NK-92 treated with Interleukin-12 subunit alpha and Interleukin-12 subunit beta, amount 100 ng/mL, for 24 hours (cell line): ENCODE data around the gene POLR2E.
A peak's percentile ranks its signal among the peaks of the same experiment; 100 is the strongest.

ENCODE experiments used
- DNase-seq: peaks from one replicate; lab custom pipeline; 2025; lab: John Stamatoyannopoulos, UW

Gene POLR2E

GRCh38 chr19:1110809-1111640 lies 15.8 kb upstream of the POLR2E start:
- DNase-seq, result no peak

GRCh38 chr19:1109697-1110671 lies 14.8 kb upstream of the POLR2E start:
- DNase-seq, result no peak

- no peak for DNase-seq
These were observed 13.9 kb upstream of the POLR2E start for GRCh38 chr19:1109032-1109551.

DNA sequence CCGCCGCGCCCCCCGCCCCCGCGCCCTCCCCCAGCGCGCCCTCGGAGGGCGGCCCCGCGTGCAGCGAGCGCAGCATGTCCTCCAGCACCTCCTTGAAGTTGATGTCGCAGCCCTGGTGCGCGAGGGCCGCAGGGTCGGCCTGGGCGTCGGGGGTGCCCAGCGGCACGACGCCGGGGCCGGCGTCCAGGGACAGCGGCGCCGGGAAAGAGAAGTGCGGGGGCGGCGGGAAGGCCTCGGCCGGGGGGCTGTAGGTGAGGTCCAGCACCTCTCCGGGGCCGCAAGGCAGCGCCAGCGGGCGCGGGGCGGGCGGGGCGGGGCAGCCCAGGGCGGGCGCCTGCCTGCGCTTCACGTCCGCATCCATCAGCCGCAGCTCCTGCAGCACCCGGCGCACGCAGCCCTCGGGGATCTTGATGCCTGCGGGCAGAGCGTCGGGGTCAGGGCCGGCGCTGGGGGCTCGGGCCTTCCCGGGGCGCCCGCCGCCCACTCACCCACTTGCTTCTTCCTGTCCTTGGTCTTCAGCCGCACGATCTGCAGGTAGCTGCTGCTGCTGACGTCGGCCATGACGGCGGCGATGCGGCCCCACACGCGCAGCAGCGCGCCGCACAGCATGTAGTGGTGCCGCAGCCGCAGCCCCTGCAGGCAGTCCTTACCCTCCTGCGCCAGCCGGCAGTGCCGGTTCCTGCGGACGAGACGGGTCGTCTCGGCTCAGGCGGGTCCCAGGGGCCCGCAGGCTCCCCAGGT lies 13.3 kb upstream of the POLR2E start:
- DNase-seq, result no peak

GRCh38 chr19:1107661-1108261 lies 12.6 kb upstream of the POLR2E start:
- no peak for DNase-seq

DNA sequence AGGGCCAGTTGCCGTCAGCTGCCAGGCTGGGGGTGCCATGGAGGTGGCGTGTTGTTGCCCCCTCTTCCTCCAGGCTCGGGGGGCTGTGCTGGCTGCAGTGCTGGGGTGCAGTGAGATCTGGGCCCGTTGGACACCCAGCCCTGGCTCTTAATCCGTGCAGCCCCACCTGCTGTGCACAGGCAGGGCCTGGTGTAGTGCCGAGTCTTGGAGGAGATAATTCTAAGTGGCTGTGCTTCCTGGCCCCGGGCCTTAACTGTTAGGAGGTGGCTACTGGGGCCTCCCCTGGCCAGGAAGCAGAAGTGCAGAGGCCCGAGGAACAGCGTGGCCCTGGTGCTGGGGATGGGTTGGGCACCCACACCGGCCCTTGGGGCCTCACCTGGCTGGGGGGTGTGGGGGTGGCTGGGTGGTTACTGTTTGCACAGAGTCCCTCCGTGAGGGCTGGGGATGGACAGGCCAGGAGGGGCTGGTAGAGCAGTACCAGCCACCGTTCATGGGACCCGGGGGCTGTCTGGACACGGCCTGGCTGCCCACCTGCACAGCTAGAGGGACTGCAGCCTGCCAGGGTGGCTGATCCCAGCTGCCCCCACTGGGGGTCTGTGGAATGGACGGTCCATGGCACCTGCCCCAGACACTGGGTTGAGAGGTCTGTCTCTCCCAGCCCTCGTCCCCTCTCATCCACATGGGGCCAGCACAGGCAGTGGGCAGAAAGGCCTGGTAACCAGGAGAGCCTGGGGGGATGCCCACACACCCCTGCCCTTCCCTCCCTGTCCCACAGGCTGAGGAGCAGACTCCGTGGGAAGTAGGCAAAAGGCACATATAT lies 11.9 kb upstream of the POLR2E start:
- DNase-seq, result no peak

- DNase-seq, result no peak
These were observed 11.0 kb upstream of the POLR2E start for GRCh38 chr19:1105873-1106840.

- DNase-seq, result no peak
These were observed 10.1 kb upstream of the POLR2E start for GRCh38 chr19:1105008-1105872.

GRCh38 chr19:1104311-1105007 lies 9.3 kb upstream of the POLR2E start:
- peak; percentile 51 for DNase-seq

- DNase-seq, result peak; percentile 99
These were observed 8.6 kb upstream of the POLR2E start, which contains the start of gene GPX4 for GRCh38 chr19:1103708-1104310. GPX4 (plus strand) TSS chr19:1103994; CDS start chr19:1104044, 50 bp downstream.

DNA sequence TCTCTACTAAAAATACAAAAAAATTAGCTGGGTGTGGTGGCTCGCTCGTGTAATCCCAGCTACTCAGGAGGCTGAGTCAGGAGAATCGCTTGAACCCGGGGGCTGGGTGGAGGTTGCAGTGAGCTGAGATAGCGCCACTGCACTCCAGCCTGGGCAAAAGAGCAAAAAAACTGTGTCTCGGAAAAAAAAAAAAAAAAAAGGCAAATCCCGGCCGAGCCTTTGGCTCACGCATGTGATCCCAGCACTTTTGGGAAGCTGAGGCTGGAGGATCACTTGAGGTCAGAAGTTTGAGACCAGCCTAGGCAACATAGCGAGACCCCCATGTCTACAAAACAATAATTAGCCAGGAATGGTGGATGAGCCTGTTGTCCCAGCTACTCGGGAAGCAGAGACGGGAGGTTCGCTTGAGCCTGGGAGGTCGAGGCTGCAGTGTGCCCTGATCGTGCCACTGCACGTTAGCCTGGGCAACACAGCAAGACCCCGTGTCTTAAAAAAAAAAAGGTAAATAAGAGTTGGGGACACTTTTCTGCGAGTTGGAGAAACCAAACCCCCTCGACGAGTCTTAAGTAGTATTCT lies 8.0 kb upstream of the POLR2E start:
- no peak for DNase-seq

DNA sequence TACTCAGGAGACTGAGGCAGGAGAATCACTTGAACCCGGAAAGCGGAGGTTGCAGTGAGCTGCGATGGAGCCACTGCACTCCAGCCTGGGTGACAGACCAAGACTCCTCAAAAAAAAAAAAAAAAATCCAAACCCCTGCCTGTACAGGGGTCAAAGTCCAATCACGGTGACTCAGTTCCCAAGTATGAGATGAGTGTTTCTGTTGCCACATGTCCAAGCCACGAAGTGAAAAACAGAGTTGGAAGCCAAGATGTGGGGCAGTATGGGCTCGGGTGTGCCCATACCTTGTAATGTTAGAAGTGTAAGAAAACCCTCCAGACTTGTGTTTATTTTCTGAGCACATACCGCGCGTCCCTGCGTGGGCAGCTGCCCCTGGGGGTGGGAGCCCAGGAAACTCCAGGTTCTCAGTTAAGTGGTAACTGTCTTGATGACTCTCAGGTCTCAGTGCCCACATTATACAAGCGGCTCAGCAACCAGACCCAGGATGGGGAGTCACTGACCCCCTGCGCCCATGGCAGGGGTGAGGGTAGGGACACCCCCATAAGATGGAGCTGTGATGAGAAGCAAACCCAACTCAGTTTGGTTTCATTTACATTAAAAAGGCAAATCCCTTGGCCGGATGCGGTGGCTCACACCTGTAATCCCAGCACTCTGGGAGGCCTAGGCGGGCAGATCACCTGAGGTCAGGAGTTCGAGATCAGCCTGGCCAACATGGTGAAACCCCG lies 7.4 kb upstream of the POLR2E start:
- DNase-seq, result no peak

DNA sequence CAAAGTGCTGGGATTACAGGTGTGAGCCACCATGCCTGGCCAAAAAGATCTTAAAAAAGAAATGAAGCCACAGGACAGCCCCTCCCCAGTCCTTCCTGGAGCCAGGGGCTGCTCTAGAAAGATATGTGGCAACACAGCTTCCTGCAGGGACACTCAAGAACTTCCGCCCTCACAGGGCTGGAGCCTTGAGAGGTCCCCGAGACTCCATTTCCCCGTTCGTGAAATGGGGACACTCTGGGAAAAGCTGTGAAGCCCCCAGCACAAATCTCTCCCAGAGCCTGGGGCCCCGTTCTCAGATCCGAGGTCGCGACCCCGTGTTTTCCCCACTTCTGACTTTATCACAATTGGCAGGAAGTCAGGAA lies 6.1 kb upstream of the POLR2E start:
- no peak for DNase-seq

GRCh38 chr19:1098177-1099051 lies 3.2 kb upstream of the POLR2E start:
- no peak for DNase-seq

DNA sequence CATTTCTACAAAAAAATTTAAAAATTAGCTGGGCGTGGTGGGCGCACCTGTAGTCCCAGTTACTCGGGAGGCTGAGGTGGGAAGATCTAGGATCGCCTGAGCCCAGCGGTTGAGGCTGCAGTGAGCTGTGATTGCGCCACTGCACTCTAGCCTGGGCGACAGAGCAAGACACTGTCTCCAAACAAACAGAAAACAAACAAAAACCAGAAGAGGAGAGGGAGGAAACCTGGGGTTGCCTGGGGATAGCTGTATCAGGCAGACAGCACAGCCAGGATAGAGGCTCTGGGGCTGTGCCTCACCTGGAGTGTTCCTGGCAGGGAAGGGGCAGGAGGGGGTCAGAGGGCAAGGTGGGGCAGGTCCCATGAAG lies 2.6 kb upstream of the POLR2E start:
- DNase-seq, result no peak

DNA sequence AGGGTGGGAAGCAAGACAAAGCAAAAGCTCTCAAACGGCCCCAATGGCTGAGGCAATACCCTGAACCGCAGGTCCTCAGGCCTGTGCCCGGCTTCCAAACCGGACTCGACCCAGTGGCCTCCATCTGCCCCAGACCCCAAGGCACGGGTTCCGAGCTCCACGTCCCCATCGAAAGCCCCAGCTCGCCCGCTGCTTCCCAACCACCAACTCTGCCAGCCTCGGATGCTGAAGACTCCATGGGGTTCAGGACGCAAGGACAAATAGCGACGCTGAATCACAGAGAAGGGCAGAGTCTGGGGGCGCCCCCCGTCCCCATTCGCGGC lies 559 bp downstream of the POLR2E start:
- DNase-seq, result no peak
